Measurements from ENCODE around the gene MED10. TPM values are rescaled to one million over a fixed set of nuclear protein-coding genes. Genes with fewer than 3 reads are reported as not detected.

MED10 gene
- total and polyA plus RNA-seq, 9 donors = 18.2 to 35.7 (median 23.4) TPM

- no peak overlapping the region for H3K27ac ChIP-seq
- no peaks in the 10 kb centered on the region for H3K9me3 ChIP-seq
- H3K4me1 ChIP-seq (ENCODE audit: insufficient read depth) = no peaks in the 10 kb centered on the region
- H3K4me3 ChIP-seq = no peak overlapping the region
- DNase-seq = no peak
- WGBS, 3 donors = 47 to 61% (median 59%) methylated on average over 6 of the region's 6 CpGs
- intact Hi-C loops (cut with DNase I) = no loop called here
- TF ChIP-seq POLR2A (IDR thresholded peaks at IDR 0.05) = no peak
- TF ChIP-seq EP300 (IDR thresholded peaks at IDR 0.05) = no peak
- TF ChIP-seq, protein P1, sequence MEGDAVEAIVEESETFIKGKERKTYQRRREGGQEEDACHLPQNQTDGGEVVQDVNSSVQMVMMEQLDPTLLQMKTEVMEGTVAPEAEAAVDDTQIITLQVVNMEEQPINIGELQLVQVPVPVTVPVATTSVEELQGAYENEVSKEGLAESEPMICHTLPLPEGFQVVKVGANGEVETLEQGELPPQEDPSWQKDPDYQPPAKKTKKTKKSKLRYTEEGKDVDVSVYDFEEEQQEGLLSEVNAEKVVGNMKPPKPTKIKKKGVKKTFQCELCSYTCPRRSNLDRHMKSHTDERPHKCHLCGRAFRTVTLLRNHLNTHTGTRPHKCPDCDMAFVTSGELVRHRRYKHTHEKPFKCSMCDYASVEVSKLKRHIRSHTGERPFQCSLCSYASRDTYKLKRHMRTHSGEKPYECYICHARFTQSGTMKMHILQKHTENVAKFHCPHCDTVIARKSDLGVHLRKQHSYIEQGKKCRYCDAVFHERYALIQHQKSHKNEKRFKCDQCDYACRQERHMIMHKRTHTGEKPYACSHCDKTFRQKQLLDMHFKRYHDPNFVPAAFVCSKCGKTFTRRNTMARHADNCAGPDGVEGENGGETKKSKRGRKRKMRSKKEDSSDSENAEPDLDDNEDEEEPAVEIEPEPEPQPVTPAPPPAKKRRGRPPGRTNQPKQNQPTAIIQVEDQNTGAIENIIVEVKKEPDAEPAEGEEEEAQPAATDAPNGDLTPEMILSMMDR (IDR thresholded peaks at IDR 0.05) = no peak
- no peaks in the 10 kb centered on the region for H3K27me3 ChIP-seq
- no peaks in the 10 kb centered on the region for H3K36me3 ChIP-seq
These were observed 24.6 kb upstream of the MED10 start for GRCh38 chr5:6402939-6403338.

- Histone ChIP-seq H3K36me3 (no peaks in the 10 kb centered on the region), H3K4me3 (no peak overlapping the region), H3K4me1 (ENCODE audit: insufficient read depth) (no peaks in the 10 kb centered on the region), H3K27me3 (no peaks in the 10 kb centered on the region), H3K9me3 (no peaks in the 10 kb centered on the region), H3K27ac (no peak overlapping the region)
- WGBS, 3 donors = 71 to 82% (median 81%) methylated on average over 2 of the region's 2 CpGs
- intact Hi-C loops (cut with DNase I) = no loop called here
- TF ChIP-seq, protein P1 (IDR thresholded peaks at IDR 0.05) = no peak
- TF ChIP-seq EP300 (IDR thresholded peaks at IDR 0.05) (no peak), POLR2A (IDR thresholded peaks at IDR 0.05) (no peak)
- no peak for DNase-seq
These were observed 23.1 kb upstream of the MED10 start for GRCh38 chr5:6401410-6401809.

DNA sequence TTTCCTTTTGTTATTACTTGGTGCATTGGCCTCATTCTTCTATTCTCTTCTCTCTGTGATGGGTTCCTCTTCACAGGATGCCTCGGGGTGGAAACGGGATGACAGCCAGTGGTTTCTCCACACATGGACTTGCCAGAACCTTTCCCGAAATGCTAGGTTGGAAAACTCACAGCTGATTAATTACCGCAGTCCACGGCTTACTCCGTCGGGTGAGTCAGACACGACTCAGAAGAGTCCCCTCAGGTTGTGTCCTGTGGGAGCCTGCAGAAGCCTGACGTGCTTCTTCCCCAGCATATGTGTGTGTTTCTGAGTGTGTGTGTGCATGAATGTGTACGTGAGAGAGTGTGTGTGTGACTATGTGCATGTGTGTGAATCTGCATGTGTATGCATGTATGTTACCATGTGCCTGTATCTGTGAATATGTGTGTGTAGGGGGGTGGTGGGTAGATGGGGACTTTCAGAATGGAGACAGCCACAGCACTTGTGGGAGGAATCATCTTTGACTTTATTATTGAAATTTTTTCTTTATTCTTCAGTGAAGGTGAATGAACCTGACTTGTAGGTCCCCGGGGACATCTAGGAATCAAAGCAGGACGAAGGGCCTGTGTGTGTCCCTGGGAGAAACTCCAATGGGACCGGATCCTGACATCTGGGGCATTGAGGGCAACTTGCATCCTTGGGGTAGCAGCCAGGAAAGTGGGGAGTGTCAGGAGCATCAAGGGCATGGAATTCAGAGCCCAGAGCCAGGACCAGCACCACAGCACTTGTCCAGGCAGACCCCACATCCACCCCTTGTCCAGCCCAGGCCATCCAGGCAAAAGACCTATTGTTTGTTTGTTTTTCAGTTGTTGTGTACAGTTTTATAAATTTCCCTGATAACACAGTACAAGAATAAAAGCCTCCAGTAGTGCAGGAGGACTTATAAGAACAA, 21.9 kb upstream of the MED10 start:
- H3K4me1 ChIP-seq (ENCODE audit: insufficient read depth) = no peaks in the 10 kb centered on the region
- H3K4me3 ChIP-seq = no peak overlapping the region
- no peaks in the 10 kb centered on the region for H3K27me3 ChIP-seq
- no peak overlapping the region for H3K27ac ChIP-seq
- no peak for DNase-seq
- H3K9me3 ChIP-seq = no peaks in the 10 kb centered on the region
- H3K36me3 ChIP-seq = no peaks in the 10 kb centered on the region
- WGBS, 3 donors = 69 to 71% (median 71%) methylated on average over 13 of the region's 13 CpGs
- TF ChIP-seq, protein P1 (IDR thresholded peaks at IDR 0.05) = no peak
- no peak for TF ChIP-seq POLR2A (IDR thresholded peaks at IDR 0.05)
- TF ChIP-seq EP300 (IDR thresholded peaks at IDR 0.05) = no peak
- intact Hi-C loops (cut with DNase I) = no loop called here

- no peaks in the 10 kb centered on the region for H3K9me3 ChIP-seq
- TF ChIP-seq POLR2A (IDR thresholded peaks at IDR 0.05) = no peak
- TF ChIP-seq EP300 (IDR thresholded peaks at IDR 0.05) = no peak
- intact Hi-C loops (cut with DNase I) = no loop called here
- no peaks in the 10 kb centered on the region for H3K36me3 ChIP-seq
- no peak overlapping the region for H3K27ac ChIP-seq
- H3K4me3 ChIP-seq = no peak overlapping the region
- DNase-seq = no peak
- WGBS, 3 donors = 80 to 87% (median 81%) methylated on average over 14 of the region's 14 CpGs
- H3K4me1 ChIP-seq (ENCODE audit: insufficient read depth) = no peaks in the 10 kb centered on the region
- H3K27me3 ChIP-seq = no peaks in the 10 kb centered on the region
These were observed 20.4 kb upstream of the MED10 start for GRCh38 chr5:6398570-6399230.
